Small intestine (tissue), 7 donors: ENCODE measurements around the gene PDLIM7. TPM values are rescaled to one million over a fixed set of nuclear protein-coding genes. Genes with fewer than 3 reads are reported as not detected.

Experiments used
- DNase-seq, 2 donors: peaks; one replicate each; pipeline versions ENCODE4 v3.0.0 to v3.0.0-alpha.2; 2013
- FAIRE-seq: peaks from 2 replicates; lab custom pipeline; 2012; peaks lifted over from hg19 to GRCh38; lab: Jason Lieb, UNC
- H3K27ac ChIP-seq, 3 donors: one replicate each; pipeline ENCODE4 v1.5.1; 2013; ENCODE audit warnings: low read length in 2 of 3, mild to moderate bottlenecking in 2 of 3, control low read depth in 1 of 3, inconsistent platforms in 1 of 3, low read depth in 1 of 3, moderate library complexity in 1 of 3
- H3K27me3 ChIP-seq, 3 donors: one replicate each; pipeline ENCODE4 v1.6.1; 2013; ENCODE audit warnings: low read length in 3 of 3, inconsistent platforms in 1 of 3; ENCODE audit not compliant: control insufficient read depth in 3 of 3, insufficient read depth in 3 of 3
- H3K36me3 ChIP-seq, 3 donors: one replicate each; pipeline ENCODE4 v1.6.1; 2013; ENCODE audit warnings: low read length in 3 of 3, inconsistent platforms in 1 of 3, low read depth in 1 of 3, mild to moderate bottlenecking in 1 of 3, moderate library complexity in 1 of 3; ENCODE audit not compliant: control insufficient read depth in 3 of 3, insufficient read depth in 2 of 3
- H3K4me1 ChIP-seq, 3 donors: one replicate each; pipeline ENCODE4 v1.6.1; 2013; ENCODE audit warnings: low read length in 2 of 3, inconsistent platforms in 1 of 3, low read depth in 1 of 3, mild to moderate bottlenecking in 1 of 3, moderate library complexity in 1 of 3; ENCODE audit not compliant: control insufficient read depth in 3 of 3, insufficient read depth in 2 of 3
- H3K4me3 ChIP-seq, 3 donors: one replicate each; pipeline ENCODE4 v1.5.1; 2013; ENCODE audit warnings: low read length in 3 of 3, control low read depth in 1 of 3, inconsistent platforms in 1 of 3, low read depth in 1 of 3, mild to moderate bottlenecking in 1 of 3, moderate library complexity in 1 of 3
- H3K9me3 ChIP-seq, 2 donors: one replicate each; pipeline ENCODE4 v1.6.1; 2013; ENCODE audit warnings: low read depth in 1 of 2, low read length in 1 of 2; ENCODE audit not compliant: control insufficient read depth in 2 of 2, insufficient read depth in 1 of 2
- WGBS, 3 donors: extraction: QIAGEN DNeasy Blood & Tissue Kit; methylation state at CpG; one replicate each; pipeline ENCODE4 v1.1.7; 2013; 5-methylcytosine and 5-hydroxymethylcytosine counted together
- polyA plus RNA-seq, 4 donors: library from polyadenylated mRNA; stranded (reverse) in 3 of 4; unstranded in 1 of 4; fragments of 200-250 nt in 3 of 4; fragments of 120-200 nt in 1 of 4; gene quantifications; one replicate each; pipeline versions ENCODE4 v1.2.1 to v1.2.3, GENCODE V29; 2013
- donor health status: healthy with polysubstance abuse.
- donor health status: control.
- donor health status: control.
- donor health status: Bipolar disorder and iron deficiency.
- donor health status: healthy.

PDLIM7 gene
- polyA plus RNA-seq, 4 donors: 3.8 to 44.4 (median 18.3) TPM

- no peak overlapping the region for H3K4me3 ChIP-seq
- no peaks in the 10 kb centered on the region for H3K9me3 ChIP-seq
- DNase-seq (no peak), FAIRE-seq (no peak)
- H3K36me3 ChIP-seq: peaks cover 0 to 51% (median 0%) of the 10 kb centered on the region in 3 donors
- 92 to 96% (median 95%) methylated on average over 8 to 9 of the region's 9 CpGs for WGBS, 3 donors
- no peaks in the 10 kb centered on the region for H3K27me3 ChIP-seq
- no peaks in the 10 kb centered on the region for H3K4me1 ChIP-seq
- H3K27ac ChIP-seq: no peak overlapping the region
Observed at GRCh38 chr5:177483042-177483441, 14.4 kb downstream of the PDLIM7 start.

DNA sequence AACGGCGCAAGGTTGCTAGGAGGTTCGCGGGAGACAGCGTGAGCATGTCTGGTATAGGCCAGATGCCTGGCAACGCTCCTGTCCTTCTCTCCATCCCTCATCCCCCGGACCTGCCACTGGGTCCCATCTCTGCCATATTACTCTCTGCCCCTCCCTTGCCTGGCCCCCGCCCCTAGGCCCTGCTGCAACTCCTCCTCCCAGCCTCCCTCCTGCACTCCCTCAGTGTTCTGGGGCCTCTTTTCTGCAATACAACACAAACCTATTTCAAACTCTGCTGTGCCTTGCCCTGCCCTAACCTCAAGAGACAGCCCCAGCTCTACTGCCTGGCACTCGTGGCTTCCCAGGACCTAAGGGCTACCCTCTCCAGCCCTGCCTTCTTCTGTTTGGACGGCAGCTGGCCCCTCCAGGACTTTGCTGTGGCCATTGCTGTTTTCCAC, 15.0 kb downstream of the PDLIM7 start:
- 89 to 92% (median 90%) methylated on average over 10 of the region's 10 CpGs for WGBS, 3 donors
- H3K4me3 ChIP-seq: no peak overlapping the region
- DNase-seq: no peak
- H3K27me3 ChIP-seq: no peaks in the 10 kb centered on the region
- no peaks in the 10 kb centered on the region for H3K4me1 ChIP-seq
- FAIRE-seq: no peak
- no peaks in the 10 kb centered on the region for H3K9me3 ChIP-seq
- H3K27ac ChIP-seq: no peak overlapping the region
- peaks cover 0 to 46% (median 0%) of the 10 kb centered on the region in 3 donors for H3K36me3 ChIP-seq

DNA sequence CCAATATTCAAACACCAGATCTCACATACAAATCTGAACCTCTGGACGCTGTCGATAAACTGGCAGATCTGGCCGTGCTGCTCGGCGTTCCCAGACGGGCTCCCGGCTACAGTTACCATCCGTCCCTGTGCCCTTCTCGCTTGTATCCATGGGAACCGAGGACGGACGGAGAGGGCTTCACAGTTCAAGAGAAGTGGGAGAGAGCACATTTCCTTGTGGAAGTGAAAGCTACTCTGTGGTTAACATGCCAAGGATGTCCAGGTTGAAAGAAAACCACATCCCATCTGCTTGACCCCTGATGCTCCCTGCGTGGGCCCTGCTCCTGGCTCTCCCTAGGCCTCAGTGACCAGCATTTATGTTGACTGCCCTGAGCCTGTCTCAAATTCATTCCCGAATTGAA, 17.6 kb downstream of the PDLIM7 start:
- DNase-seq: no peak
- no peak for FAIRE-seq
- 58 to 90% (median 85%) methylated on average over 14 of the region's 14 CpGs for WGBS, 3 donors
- Histone ChIP-seq H3K36me3 (peaks cover 0 to 29% (median 0%) of the 10 kb centered on the region in 3 donors), H3K4me1 (no peaks in the 10 kb centered on the region), H3K4me3 (no peak overlapping the region), H3K27me3 (peaks cover 0 to 2% (median 0%) of the 10 kb centered on the region in 3 donors), H3K27ac (peak overlapping the region in 2 of 3 donors; percentile 28 to 29), H3K9me3 (no peaks in the 10 kb centered on the region)

DNA sequence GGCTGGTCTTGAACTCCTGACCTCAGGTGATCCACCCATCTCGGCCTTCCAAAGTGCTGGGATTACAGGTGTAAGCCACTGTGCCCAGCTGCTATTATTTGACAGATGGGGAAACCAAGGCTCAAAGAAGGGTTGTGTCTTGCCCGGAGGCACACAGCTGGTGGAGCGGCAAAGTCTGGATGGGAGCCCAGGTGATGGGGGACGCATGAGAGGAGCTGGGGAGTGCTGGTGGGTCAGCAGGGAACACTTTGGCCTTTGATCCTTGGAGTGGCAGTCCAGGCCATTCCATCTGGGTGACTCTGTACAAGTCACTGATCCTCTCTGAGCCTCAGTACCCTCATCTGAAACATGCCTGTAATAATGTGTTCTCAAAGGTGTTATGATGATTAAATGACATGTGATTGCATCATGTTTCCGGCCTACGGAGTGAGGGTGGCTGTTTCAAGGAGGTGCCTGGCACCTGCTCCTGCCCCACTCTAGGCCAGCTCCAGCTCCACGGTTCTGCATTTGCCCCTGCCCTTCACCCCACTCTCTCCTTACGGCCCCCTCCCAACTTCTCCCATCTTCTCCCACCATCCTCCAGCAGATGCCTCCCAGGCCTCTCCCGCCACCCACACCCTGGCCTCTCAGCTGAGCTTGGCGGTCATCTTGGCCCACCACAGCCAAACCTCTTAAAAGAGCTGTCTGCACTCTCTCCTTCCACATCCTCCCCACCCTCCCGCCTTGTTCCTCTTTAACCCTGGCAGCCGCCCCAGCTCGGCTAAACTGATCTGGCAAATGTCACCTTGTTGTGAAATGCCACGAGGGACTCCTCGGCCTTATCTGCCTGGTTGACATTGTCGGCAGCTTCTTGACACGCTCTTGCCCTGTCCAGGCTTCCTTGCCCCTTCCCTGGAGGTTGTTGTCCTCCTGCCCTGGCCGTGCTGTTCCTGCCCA, 18.4 kb downstream of the PDLIM7 start:
- no peak for FAIRE-seq

GRCh38 chr5:177477701-177478477, 19.5 kb downstream of the PDLIM7 start:
- peaks cover 0 to 12% (median 0%) of the 10 kb centered on the region in 3 donors for H3K27me3 ChIP-seq
- DNase-seq: no peak
- no peak for FAIRE-seq
- no peak overlapping the region for H3K4me3 ChIP-seq
- H3K9me3 ChIP-seq: no peaks in the 10 kb centered on the region
- peaks cover 0 to 14% (median 0%) of the 10 kb centered on the region in 3 donors for H3K36me3 ChIP-seq
- peaks cover 0 to 5% (median 0%) of the 10 kb centered on the region in 3 donors for H3K4me1 ChIP-seq
- 88 to 94% (median 93%) methylated on average over 13 of the region's 13 CpGs for WGBS, 3 donors
- H3K27ac ChIP-seq: no peak overlapping the region

More for the DNA sequence above, 18.4 kb downstream of the PDLIM7 start:
- no peaks in the 10 kb centered on the region for H3K9me3 ChIP-seq
- peaks cover 0 to 23% (median 0%) of the 10 kb centered on the region in 3 donors for H3K36me3 ChIP-seq
- H3K27ac ChIP-seq: peak overlapping the region; percentile 16 to 29 (median 28)
- peaks cover 0 to 3% (median 0%) of the 10 kb centered on the region in 3 donors for H3K4me1 ChIP-seq
- H3K4me3 ChIP-seq: no peak overlapping the region
- peaks cover 0 to 10% (median 0%) of the 10 kb centered on the region in 3 donors for H3K27me3 ChIP-seq
- 41 to 46% (median 44%) methylated on average over 18 of the region's 18 CpGs for WGBS, 3 donors
- no peak for DNase-seq

GRCh38 chr5:177476531-177477233, 20.7 kb downstream of the PDLIM7 start:
- Histone ChIP-seq H3K4me1 (peaks cover 0 to 14% (median 0%) of the 10 kb centered on the region in 3 donors), H3K36me3 (peaks cover 0 to 10% (median 0%) of the 10 kb centered on the region in 3 donors), H3K4me3 (no peak overlapping the region), H3K27ac (no peak overlapping the region), H3K27me3 (peaks cover 0 to 19% (median 0%) of the 10 kb centered on the region in 3 donors), H3K9me3 (no peaks in the 10 kb centered on the region)
- 73 to 84% (median 77%) methylated on average over 18 of the region's 18 CpGs for WGBS, 3 donors
- no peak for DNase-seq
- FAIRE-seq: no peak

- peaks cover 0 to 11% (median 0%) of the 10 kb centered on the region in 3 donors for H3K36me3 ChIP-seq
- H3K4me3 ChIP-seq: no peak overlapping the region
- H3K27ac ChIP-seq: no peak overlapping the region
- no peaks in the 10 kb centered on the region for H3K9me3 ChIP-seq
- peaks cover 0 to 19% (median 0%) of the 10 kb centered on the region in 3 donors for H3K27me3 ChIP-seq
- H3K4me1 ChIP-seq: peaks cover 0 to 17% (median 0%) of the 10 kb centered on the region in 3 donors
- no peak for DNase-seq
- FAIRE-seq: no peak
- WGBS, 3 donors: 62 to 72% (median 72%) methylated on average over 11 of the region's 11 CpGs
Observed at GRCh38 chr5:177475563-177476427, 21.6 kb downstream of the PDLIM7 start.
